ENCODE results near the gene THUMPD1.

Gene THUMPD1

GRCh38 chr16:20740901-20741521 is 607 bp downstream of the THUMPD1 start:
- DNase-seq (ENCODE audit: low spot score) = peak; percentile 91
- in situ Hi-C loops (cut with MboI; ENCODE audit: low sequenced_read_pairs, unreplicated experiment) = no loop called here
- TF ChIP-seq, protein P1, sequence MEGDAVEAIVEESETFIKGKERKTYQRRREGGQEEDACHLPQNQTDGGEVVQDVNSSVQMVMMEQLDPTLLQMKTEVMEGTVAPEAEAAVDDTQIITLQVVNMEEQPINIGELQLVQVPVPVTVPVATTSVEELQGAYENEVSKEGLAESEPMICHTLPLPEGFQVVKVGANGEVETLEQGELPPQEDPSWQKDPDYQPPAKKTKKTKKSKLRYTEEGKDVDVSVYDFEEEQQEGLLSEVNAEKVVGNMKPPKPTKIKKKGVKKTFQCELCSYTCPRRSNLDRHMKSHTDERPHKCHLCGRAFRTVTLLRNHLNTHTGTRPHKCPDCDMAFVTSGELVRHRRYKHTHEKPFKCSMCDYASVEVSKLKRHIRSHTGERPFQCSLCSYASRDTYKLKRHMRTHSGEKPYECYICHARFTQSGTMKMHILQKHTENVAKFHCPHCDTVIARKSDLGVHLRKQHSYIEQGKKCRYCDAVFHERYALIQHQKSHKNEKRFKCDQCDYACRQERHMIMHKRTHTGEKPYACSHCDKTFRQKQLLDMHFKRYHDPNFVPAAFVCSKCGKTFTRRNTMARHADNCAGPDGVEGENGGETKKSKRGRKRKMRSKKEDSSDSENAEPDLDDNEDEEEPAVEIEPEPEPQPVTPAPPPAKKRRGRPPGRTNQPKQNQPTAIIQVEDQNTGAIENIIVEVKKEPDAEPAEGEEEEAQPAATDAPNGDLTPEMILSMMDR (IDR thresholded peaks at IDR 0.05; ENCODE audit: borderline replicate concordance, control extremely low read depth, extremely low read depth, insufficient read depth, missing control alignments) = no peak

DNA sequence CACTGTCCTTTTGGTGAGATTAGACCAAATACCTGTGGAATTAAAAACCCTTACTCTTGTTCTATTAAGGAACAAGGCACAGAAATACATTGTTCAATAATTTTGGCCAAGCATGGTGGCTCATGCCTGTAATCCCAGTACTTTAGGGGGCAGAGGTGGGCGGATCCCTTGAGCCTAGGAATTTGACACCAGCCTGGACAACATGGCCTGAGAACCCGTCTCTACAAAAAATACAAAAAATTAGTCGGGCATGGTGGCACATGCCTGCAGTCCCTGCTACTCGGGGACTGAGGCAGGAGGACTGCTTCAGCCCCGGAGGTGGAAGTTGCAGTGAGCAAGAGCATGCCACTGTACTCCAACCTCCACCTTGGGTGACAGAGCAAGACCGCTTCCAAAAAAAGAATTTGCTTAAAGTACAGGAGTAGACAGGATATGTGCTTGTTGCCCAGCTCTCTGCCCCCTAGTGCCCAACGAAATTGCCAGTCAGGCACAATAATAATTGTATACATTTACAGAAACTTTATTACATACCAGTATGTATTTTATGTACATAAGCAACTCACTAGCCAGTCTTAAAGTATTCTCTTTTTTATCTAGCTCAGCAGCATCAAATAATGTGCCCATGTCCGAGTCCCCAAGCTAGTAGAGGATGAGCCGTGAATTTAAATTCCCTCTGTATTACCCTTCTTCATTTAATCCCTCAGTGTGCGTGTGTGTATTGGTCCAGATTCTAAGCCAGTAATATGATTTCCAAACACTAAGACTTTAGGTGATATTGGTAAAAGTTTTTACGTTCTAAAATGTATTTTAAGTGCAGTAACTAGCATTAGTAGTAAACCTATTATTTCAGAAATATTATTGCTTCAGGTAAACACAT is 1.4 kb downstream of the THUMPD1 start:
- TF ChIP-seq, protein P1 (IDR thresholded peaks at IDR 0.05; ENCODE audit: borderline replicate concordance, control extremely low read depth, extremely low read depth, insufficient read depth, missing control alignments) = peak; percentile 34
- in situ Hi-C loops (cut with MboI; ENCODE audit: low sequenced_read_pairs, unreplicated experiment) = no loop called here
- DNase-seq (ENCODE audit: low spot score) = no peak

- in situ Hi-C loops (cut with MboI; ENCODE audit: low sequenced_read_pairs, unreplicated experiment) = no loop called here
- TF ChIP-seq, protein P1 (IDR thresholded peaks at IDR 0.05; ENCODE audit: borderline replicate concordance, control extremely low read depth, extremely low read depth, insufficient read depth, missing control alignments) = no peak
- DNase-seq (ENCODE audit: low spot score) = no peak
Observed at GRCh38 chr16:20735490-20735889, 6.1 kb downstream of the THUMPD1 start.

- in situ Hi-C loops (cut with MboI; ENCODE audit: low sequenced_read_pairs, unreplicated experiment) = no loop called here
- DNase-seq (ENCODE audit: low spot score) = no peak
- TF ChIP-seq, protein P1 (IDR thresholded peaks at IDR 0.05; ENCODE audit: borderline replicate concordance, control extremely low read depth, extremely low read depth, insufficient read depth, missing control alignments) = no peak
Observed at GRCh38 chr16:20734782-20735181, 6.8 kb downstream of the THUMPD1 start.

GRCh38 chr16:20734056-20734455 is 7.6 kb downstream of the THUMPD1 start:
- no peak for DNase-seq (ENCODE audit: low spot score)
- in situ Hi-C loops (cut with MboI; ENCODE audit: low sequenced_read_pairs, unreplicated experiment) = no loop called here
- TF ChIP-seq, protein P1 (IDR thresholded peaks at IDR 0.05; ENCODE audit: borderline replicate concordance, control extremely low read depth, extremely low read depth, insufficient read depth, missing control alignments) = no peak

GRCh38 chr16:20729141-20729540 is 12.5 kb downstream of the THUMPD1 start:
- DNase-seq (ENCODE audit: low spot score) = no peak
- in situ Hi-C loops (cut with MboI; ENCODE audit: low sequenced_read_pairs, unreplicated experiment) = no loop called here
- TF ChIP-seq, protein P1 (IDR thresholded peaks at IDR 0.05; ENCODE audit: borderline replicate concordance, control extremely low read depth, extremely low read depth, insufficient read depth, missing control alignments) = no peak
